Thoracic aorta endothelial cell (primary cell): ENCODE data around the gene EFCAB12. TPM values are rescaled to one million over a fixed set of nuclear protein-coding genes. Genes with fewer than 3 reads are reported as not detected.
A peak's percentile ranks its signal among the peaks of the same experiment; 100 is the strongest.

ENCODE experiments used
- small RNA-seq: library from RNA; depleted of rRNA; stranded (forward); fragments of <200 nt; gene quantifications from one replicate; pipeline ENCODE3, GENCODE V24; 2012
- total RNA-seq: library from RNA; depleted of rRNA; stranded (reverse); fragments of >200 nt; gene quantifications from 2 replicates; pipeline ENCODE4 v1.2.3, GENCODE V29; 2012

The EFCAB12 gene
- total RNA-seq, result under 0.01 and 0.07 TPM in 2 replicates

GRCh38 chr3:129428376-129429079, at the start of gene EFCAB12:
Gene EFCAB12, minus strand, starts transcription at chr3:129428636. Its CDS starts 148 bp downstream, at chr3:129428488.

GRCh38 chr3:129439817-129440617, 11.6 kb upstream of the EFCAB12 start, which contains the start of the genes IFT122 and MBD4:
Gene IFT122, plus strand, starts transcription at chr3:129440224. Its CDS starts 107 bp downstream, at chr3:129440331.
Gene MBD4, minus strand, starts transcription at chr3:129439948. Its CDS starts 115 bp downstream, at chr3:129439833.

Small RNA genes within 50 kb of the gene (small RNA-seq; reads per million reads assigned to genes)
- gene SNORA7B, result 0.91 reads per million, percentile 15 among the genes with 10 or more reads in this experiment

Other genes starting within 250 kb of the EFCAB12 start
- gene CNBP, start 244.7 kb downstream of the EFCAB12 start, total RNA-seq, result 271 and 273 TPM in 2 replicates
- gene COPG1, start 179.0 kb downstream of the EFCAB12 start, total RNA-seq, result 203 and 275 TPM in 2 replicates
- 17.4 and 26.3 TPM in 2 replicates for gene HMCES, start 149.8 kb downstream of the EFCAB12 start, total RNA-seq
- gene MBD4, start 11.3 kb upstream of the EFCAB12 start, total RNA-seq, result 26.9 and 35.6 TPM in 2 replicates
- 18.0 and 19.0 TPM in 2 replicates for gene IFT122, start 11.6 kb upstream of the EFCAB12 start, total RNA-seq
- gene RHO, start 100.0 kb upstream of the EFCAB12 start, total RNA-seq, result not detected in 2 replicates
- gene H1-8, start 114.5 kb upstream of the EFCAB12 start, total RNA-seq, result not detected in 2 replicates
- gene PLXND1, start 178.0 kb upstream of the EFCAB12 start, total RNA-seq, result 362 and 374 TPM in 2 replicates